PFSK-1 (cell line): ENCODE measurements around the gene ELF4.

Experiments used
- FOXP2 ChIP-seq: optimal IDR thresholded peaks from 2 replicates; pipeline ENCODE3; 2011; ENCODE audit warnings: borderline replicate concordance, control low read depth, inconsistent platforms; ENCODE audit not compliant: insufficient read depth; ENCODE audit errors: extremely low read length, extremely low read depth
- POLR2AphosphoS5 ChIP-seq: IDR thresholded peaks from 2 replicates; pipeline ENCODE4 v1.6.1; 2012; ENCODE audit warnings: low read depth, mild to moderate bottlenecking, control low read depth, low read length, moderate library complexity
- REST ChIP-seq, 2 experiments: IDR thresholded peaks; 2 replicates each; pipeline versions ENCODE4 v1.6.1 to v1.8.0; 2011 to 2012; ENCODE audit warnings: low read depth in 2 of 2, low read length in 2 of 2, control low read depth in 1 of 2, inconsistent platforms in 1 of 2, mild to moderate bottlenecking in 1 of 2, moderate library complexity in 1 of 2; ENCODE audit not compliant: insufficient read depth in 1 of 2
- SIN3A ChIP-seq: IDR thresholded peaks from 2 replicates; pipeline ENCODE4 v1.6.1; 2012; ENCODE audit warnings: mild to moderate bottlenecking, low read length, moderate library complexity, borderline replicate concordance; ENCODE audit not compliant: insufficient read depth
- TAF1 ChIP-seq: IDR thresholded peaks from 2 replicates; pipeline ENCODE4 v1.6.1; 2012; ENCODE audit warnings: low read length, control low read depth, borderline replicate concordance; ENCODE audit not compliant: insufficient read depth

The ELF4 gene

GRCh38 chrX:130105244-130105643 lies 5.1 kb downstream of the ELF4 start:
- TF ChIP-seq FOXP2 (no peak), REST (IDR thresholded peaks at IDR 0.05; ENCODE audit: insufficient read depth in 1 of 2, low read depth in 2 of 2, low read length in 2 of 2) (no peak), SIN3A (no peak), POLR2AphosphoS5 (no peak), TAF1 (no peak)

- TF ChIP-seq REST (IDR thresholded peaks at IDR 0.05; ENCODE audit: insufficient read depth in 1 of 2, low read depth in 2 of 2, low read length in 2 of 2) (no peak), FOXP2 (no peak), SIN3A (no peak), POLR2AphosphoS5 (no peak), TAF1 (no peak)
These were observed 6.7 kb downstream of the ELF4 start for GRCh38 chrX:130103605-130104004.

GRCh38 chrX:130100180-130100579 lies 10.1 kb downstream of the ELF4 start:
- TF ChIP-seq SIN3A (no peak), FOXP2 (no peak), REST (IDR thresholded peaks at IDR 0.05; ENCODE audit: insufficient read depth in 1 of 2, low read depth in 2 of 2, low read length in 2 of 2) (no peak), TAF1 (no peak), POLR2AphosphoS5 (no peak)

GRCh38 chrX:130098210-130098552 lies 12.1 kb downstream of the ELF4 start:
- TF ChIP-seq TAF1 (no peak), POLR2AphosphoS5 (no peak), FOXP2 (no peak), REST (IDR thresholded peaks at IDR 0.05; ENCODE audit: insufficient read depth in 1 of 2, low read depth in 2 of 2, low read length in 2 of 2) (no peak), SIN3A (no peak)

- TF ChIP-seq FOXP2 = peak; percentile 98
- TF ChIP-seq TAF1 = no peak
These were observed 12.6 kb downstream of the ELF4 start for GRCh38 chrX:130097507-130098209.
